Loucy (cell line): ENCODE data around the gene MAB21L3.

Experiments used
- H2AFZ ChIP-seq: fragments of 200-600 bp; sonication (generic); 2 replicates; pipeline ENCODE4 v1.6.0; 2016; ENCODE audit warnings: antibody characterized with exemption, mild to moderate bottlenecking, low read length, moderate library complexity
- H3F3A ChIP-seq: fragments of 200-600 bp; 2 replicates; pipeline ENCODE4 v1.6.0; 2016; ENCODE audit warnings: antibody characterized with exemption, low read depth, mild to moderate bottlenecking
- H3K27me3 ChIP-seq: fragments of 200-600 bp; sonication (generic); 2 replicates; pipeline ENCODE4 v1.6.1; 2014; ENCODE audit warnings: low read length, mild to moderate bottlenecking; ENCODE audit not compliant: insufficient read depth, poor library complexity, severe bottlenecking
- H3K36me3 ChIP-seq: fragments of 200-600 bp; sonication (generic); 2 replicates; pipeline ENCODE4 v1.6.1; 2016; ENCODE audit warnings: low read length; ENCODE audit not compliant: insufficient read depth
- H3K4me1 ChIP-seq: fragments of 200-600 bp; sonication (generic); 2 replicates; pipeline ENCODE4 v1.5.1; 2014; ENCODE audit warnings: low read length, mild to moderate bottlenecking; ENCODE audit not compliant: insufficient read depth, poor library complexity, severe bottlenecking
- H3K4me2 ChIP-seq: fragments of 200-600 bp; sonication (generic); 2 replicates; pipeline ENCODE4 v1.6.0; 2014; ENCODE audit warnings: antibody characterized with exemption, low read length, low read depth, mild to moderate bottlenecking; ENCODE audit not compliant: poor library complexity, severe bottlenecking
- H3K4me3 ChIP-seq: fragments of 200-600 bp; sonication (generic); 2 replicates; pipeline ENCODE4 v1.5.1; 2014; ENCODE audit warnings: low read length, mild to moderate bottlenecking, mixed read lengths; ENCODE audit not compliant: poor library complexity, severe bottlenecking
- H3K79me2 ChIP-seq: fragments of 200-600 bp; sonication (generic); 2 replicates; pipeline ENCODE4 v1.6.1; 2014; ENCODE audit warnings: low read length; ENCODE audit not compliant: insufficient read depth
- H3K9ac ChIP-seq: fragments of 200-600 bp; sonication (generic); 2 replicates; pipeline ENCODE4 v1.6.0; 2014; ENCODE audit warnings: mild to moderate bottlenecking, low read depth, low read length, moderate library complexity; ENCODE audit not compliant: poor library complexity, severe bottlenecking
- H3K9me2 ChIP-seq: fragments of 200-600 bp; sonication (generic); replicated peaks from 2 replicates; pipeline ENCODE4 v1.6.1; 2016; ENCODE audit warnings: low read depth, low read length, mixed read lengths
- H3K9me3 ChIP-seq: fragments of 200-600 bp; sonication (generic); 2 replicates; pipeline ENCODE4 v1.6.1; 2014; ENCODE audit warnings: mild to moderate bottlenecking, antibody characterized with exemption, low read length, low read depth; ENCODE audit not compliant: insufficient read depth
- H4K20me1 ChIP-seq: fragments of 200-600 bp; sonication (generic); 2 replicates; pipeline ENCODE4 v1.6.0; 2014; ENCODE audit warnings: antibody characterized with exemption, low read length, mild to moderate bottlenecking; ENCODE audit not compliant: insufficient read depth, poor library complexity, severe bottlenecking
- EZH2phosphoT487 ChIP-seq: fragments of 200-600 bp; IDR thresholded peaks from 2 replicates; pipeline ENCODE4 v1.6.1; 2018; ENCODE audit warnings: antibody characterized with exemption, mild to moderate bottlenecking, moderate library complexity, borderline replicate concordance
- TF ChIP-seq, protein P1 (sequence below): fragments of 200-600 bp; sonication (generic); conservative IDR thresholded peaks from 2 replicates; pipeline ENCODE4 v1.5.1; 2014; ENCODE audit warnings: mild to moderate bottlenecking, antibody characterized with exemption, low read length

MAB21L3 gene

DNA sequence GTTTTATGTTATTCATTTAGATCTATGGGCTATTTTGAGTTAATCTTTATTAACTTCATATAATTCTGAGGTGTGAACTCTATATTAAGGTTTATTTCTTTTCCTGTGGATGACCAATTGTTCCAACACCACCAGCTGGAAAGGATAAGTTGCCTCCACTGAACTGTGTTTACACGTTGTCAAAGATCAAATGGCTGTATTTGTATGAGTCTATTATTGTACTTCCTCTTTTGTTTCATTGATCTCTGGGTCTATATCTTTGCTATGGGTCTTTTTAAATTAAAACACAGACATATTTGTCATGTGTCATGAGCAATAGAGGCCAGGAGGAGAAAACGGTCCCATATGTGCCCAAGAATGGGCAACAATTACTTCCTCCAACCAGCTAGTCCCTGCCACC, 5.2 kb upstream of the MAB21L3 start:
- H2AFZ ChIP-seq, result no peak overlapping the region
- no peaks in the 10 kb centered on the region for H3K4me1 ChIP-seq
- no peaks in the 10 kb centered on the region for H3K9me3 ChIP-seq
- no peaks in the 10 kb centered on the region for H3K79me2 ChIP-seq
- H3K4me3 ChIP-seq, result no peak overlapping the region
- H3F3A ChIP-seq, result no peaks in the 10 kb centered on the region
- H3K9me2 ChIP-seq, result no peaks in the 10 kb centered on the region
- no peak for TF ChIP-seq EZH2phosphoT487
- TF ChIP-seq, protein P1, sequence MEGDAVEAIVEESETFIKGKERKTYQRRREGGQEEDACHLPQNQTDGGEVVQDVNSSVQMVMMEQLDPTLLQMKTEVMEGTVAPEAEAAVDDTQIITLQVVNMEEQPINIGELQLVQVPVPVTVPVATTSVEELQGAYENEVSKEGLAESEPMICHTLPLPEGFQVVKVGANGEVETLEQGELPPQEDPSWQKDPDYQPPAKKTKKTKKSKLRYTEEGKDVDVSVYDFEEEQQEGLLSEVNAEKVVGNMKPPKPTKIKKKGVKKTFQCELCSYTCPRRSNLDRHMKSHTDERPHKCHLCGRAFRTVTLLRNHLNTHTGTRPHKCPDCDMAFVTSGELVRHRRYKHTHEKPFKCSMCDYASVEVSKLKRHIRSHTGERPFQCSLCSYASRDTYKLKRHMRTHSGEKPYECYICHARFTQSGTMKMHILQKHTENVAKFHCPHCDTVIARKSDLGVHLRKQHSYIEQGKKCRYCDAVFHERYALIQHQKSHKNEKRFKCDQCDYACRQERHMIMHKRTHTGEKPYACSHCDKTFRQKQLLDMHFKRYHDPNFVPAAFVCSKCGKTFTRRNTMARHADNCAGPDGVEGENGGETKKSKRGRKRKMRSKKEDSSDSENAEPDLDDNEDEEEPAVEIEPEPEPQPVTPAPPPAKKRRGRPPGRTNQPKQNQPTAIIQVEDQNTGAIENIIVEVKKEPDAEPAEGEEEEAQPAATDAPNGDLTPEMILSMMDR, result no peak
- H3K27me3 ChIP-seq, result no peaks in the 10 kb centered on the region
- H3K9ac ChIP-seq, result no peak overlapping the region
- no peaks in the 10 kb centered on the region for H4K20me1 ChIP-seq
- H3K36me3 ChIP-seq, result no peaks in the 10 kb centered on the region
- no peak overlapping the region for H3K4me2 ChIP-seq

DNA sequence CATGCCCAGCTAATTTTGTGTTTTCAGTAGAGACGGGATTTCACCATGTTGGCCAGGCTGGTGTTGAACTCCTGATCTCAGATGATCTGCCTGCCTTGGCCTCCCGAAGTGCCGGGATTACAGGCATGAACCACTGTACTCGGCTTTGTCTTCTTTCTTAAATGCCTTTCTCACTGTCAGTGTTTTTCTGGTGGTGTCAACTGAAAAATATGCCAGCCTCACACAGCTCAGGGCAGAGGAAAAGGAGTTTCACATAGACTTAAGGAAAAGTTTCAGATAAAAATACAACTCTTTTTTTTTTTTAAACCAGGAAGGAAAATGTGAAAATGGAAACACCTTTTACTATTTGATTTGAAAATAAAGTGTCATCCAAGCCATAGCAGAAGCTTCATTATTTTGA, 4.6 kb upstream of the MAB21L3 start:
- Histone ChIP-seq H3K36me3 (no peaks in the 10 kb centered on the region), H3K9ac (no peak overlapping the region), H3K4me3 (no peak overlapping the region), H3K9me3 (no peaks in the 10 kb centered on the region), H3K9me2 (no peaks in the 10 kb centered on the region), H3F3A (no peaks in the 10 kb centered on the region), H2AFZ (no peak overlapping the region), H3K79me2 (no peaks in the 10 kb centered on the region), H3K27me3 (no peaks in the 10 kb centered on the region), H4K20me1 (no peaks in the 10 kb centered on the region), H3K4me1 (no peaks in the 10 kb centered on the region), H3K4me2 (no peak overlapping the region)
- TF ChIP-seq EZH2phosphoT487, result no peak
- TF ChIP-seq, protein P1, result no peak

DNA sequence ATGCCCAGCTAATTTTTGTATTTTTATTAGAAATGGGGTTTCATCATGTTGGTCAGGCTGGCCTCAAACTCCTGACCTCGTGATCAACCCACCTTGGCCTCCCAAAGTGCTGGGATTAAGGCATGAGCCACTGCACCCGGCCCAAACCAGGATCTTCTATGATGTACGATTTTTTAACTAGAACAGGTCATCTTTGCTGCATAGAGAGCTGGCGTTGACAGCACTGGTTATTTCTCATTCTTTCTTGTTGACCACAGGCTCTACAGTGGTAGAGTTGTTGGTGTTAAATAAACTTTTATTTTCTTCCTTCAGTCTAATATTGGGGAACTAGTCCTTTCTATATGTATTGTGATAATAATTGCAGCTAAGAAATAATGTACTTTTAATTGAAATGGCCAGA, 3.8 kb upstream of the MAB21L3 start:
- H3K9me3 ChIP-seq, result no peaks in the 10 kb centered on the region
- no peaks in the 10 kb centered on the region for H4K20me1 ChIP-seq
- no peaks in the 10 kb centered on the region for H3K4me1 ChIP-seq
- no peaks in the 10 kb centered on the region for H3K27me3 ChIP-seq
- no peak overlapping the region for H2AFZ ChIP-seq
- no peaks in the 10 kb centered on the region for H3K79me2 ChIP-seq
- no peak overlapping the region for H3K9ac ChIP-seq
- no peak for TF ChIP-seq EZH2phosphoT487
- TF ChIP-seq, protein P1, result no peak
- no peaks in the 10 kb centered on the region for H3K9me2 ChIP-seq
- no peaks in the 10 kb centered on the region for H3F3A ChIP-seq
- H3K4me2 ChIP-seq, result no peak overlapping the region
- H3K36me3 ChIP-seq, result no peaks in the 10 kb centered on the region
- no peak overlapping the region for H3K4me3 ChIP-seq
